Measurements from ENCODE around the gene SNX14.

GRCh38 chr6:85561750-85562357, 31.8 kb downstream of the SNX14 start:
- TF ChIP-seq EZH2 (optimal IDR thresholded peaks at IDR 0.05; ENCODE audit: low read depth, low read length) (no peak), CTCF (IDR thresholded peaks at IDR 0.05; ENCODE audit: low read length) (no peak)

All from MM.1S (cell line).